ENCODE measurements around the gene FAAP100.

DNA sequence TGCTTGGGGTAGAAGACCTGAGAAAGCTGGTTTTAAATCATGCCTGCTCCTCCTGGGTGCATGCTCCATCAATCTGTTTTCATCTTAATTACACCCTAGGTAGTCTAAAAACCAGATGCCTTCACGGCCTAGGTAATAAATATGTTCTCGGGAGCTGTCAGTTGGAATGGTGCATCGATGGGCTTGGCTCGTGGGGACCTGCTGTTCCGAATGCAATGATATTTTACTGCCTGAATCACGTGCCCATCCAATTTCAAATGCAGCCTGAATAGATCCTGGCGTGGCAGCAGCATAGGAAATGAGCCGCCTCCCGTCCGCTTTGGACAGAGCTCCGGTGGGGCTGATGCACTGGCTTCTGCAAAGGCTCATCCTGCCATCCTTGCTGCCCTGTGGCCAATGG lies 18.8 kb upstream of the FAAP100 start:
- TF ChIP-seq, protein P1, sequence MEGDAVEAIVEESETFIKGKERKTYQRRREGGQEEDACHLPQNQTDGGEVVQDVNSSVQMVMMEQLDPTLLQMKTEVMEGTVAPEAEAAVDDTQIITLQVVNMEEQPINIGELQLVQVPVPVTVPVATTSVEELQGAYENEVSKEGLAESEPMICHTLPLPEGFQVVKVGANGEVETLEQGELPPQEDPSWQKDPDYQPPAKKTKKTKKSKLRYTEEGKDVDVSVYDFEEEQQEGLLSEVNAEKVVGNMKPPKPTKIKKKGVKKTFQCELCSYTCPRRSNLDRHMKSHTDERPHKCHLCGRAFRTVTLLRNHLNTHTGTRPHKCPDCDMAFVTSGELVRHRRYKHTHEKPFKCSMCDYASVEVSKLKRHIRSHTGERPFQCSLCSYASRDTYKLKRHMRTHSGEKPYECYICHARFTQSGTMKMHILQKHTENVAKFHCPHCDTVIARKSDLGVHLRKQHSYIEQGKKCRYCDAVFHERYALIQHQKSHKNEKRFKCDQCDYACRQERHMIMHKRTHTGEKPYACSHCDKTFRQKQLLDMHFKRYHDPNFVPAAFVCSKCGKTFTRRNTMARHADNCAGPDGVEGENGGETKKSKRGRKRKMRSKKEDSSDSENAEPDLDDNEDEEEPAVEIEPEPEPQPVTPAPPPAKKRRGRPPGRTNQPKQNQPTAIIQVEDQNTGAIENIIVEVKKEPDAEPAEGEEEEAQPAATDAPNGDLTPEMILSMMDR (IDR thresholded peaks at IDR 0.05) = no peak
- no peak for TF ChIP-seq POLR2A (IDR thresholded peaks at IDR 0.05)
